Right atrium auricular region (tissue), 2 donors: ENCODE measurements around the gene NBPF4. TPM values are rescaled to one million over a fixed set of nuclear protein-coding genes. Genes with fewer than 3 reads are reported as not detected.
"Not testable (repeated sequence)": the region's sequence is repeated elsewhere in the genome, so short reads cannot be mapped to it uniquely, and the experiment has no call there.

ENCODE experiments used
- DNase-seq: peaks from one replicate; pipeline ENCODE4 v3.0.0-alpha.2; 2019; ENCODE audit warnings: low spot score
- H3K27ac ChIP-seq, 2 donors: fragments of 200-600 bp; sonication (generic); 1 replicate in 1 of 2; 2 replicates in 1 of 2; pipeline ENCODE4 v1.5.1; 2016 to 2019
- H3K27me3 ChIP-seq, 2 donors: fragments of 200-600 bp; sonication (generic); one replicate each; pipeline versions ENCODE4 v1.5.1 to v1.6.0; 2017 to 2019
- H3K36me3 ChIP-seq: fragments of 200-600 bp; sonication (generic); one replicate; pipeline ENCODE4 v1.5.1; 2016
- H3K4me1 ChIP-seq, 2 donors: fragments of 200-600 bp; sonication (generic); one replicate each; pipeline versions ENCODE4 v1.5.1 to v1.6.0; 2017 to 2019
- H3K4me3 ChIP-seq, 2 donors: fragments of 200-600 bp; sonication (generic); 1 replicate in 1 of 2; 2 replicates in 1 of 2; pipeline ENCODE4 v1.5.1; 2017 to 2019; ENCODE audit warnings: mild to moderate bottlenecking in 1 of 2, moderate library complexity in 1 of 2
- H3K9me3 ChIP-seq, 2 donors: fragments of 200-600 bp; sonication (generic); one replicate each; pipeline ENCODE4 v1.5.1; 2019
- CTCF ChIP-seq, 2 donors: fragments of 200-600 bp; sonication (generic); IDR thresholded peaks; one replicate each; pipeline ENCODE4 v1.5.1; 2019; ENCODE audit warnings: antibody characterized with exemption in 2 of 2
- total RNA-seq, 2 donors: library from RNA; depleted of rRNA; stranded (reverse); fragments of >200 nt; gene quantifications; one replicate each; pipeline ENCODE4 v1.1.0, GENCODE V29; 2016

The NBPF4 gene
- total RNA-seq, 2 donors from 2014 or later, result not detected

GRCh38 chr1:108223226-108223625 lies 20.6 kb downstream of the NBPF4 start:
- not testable (repeated sequence) for H3K36me3 ChIP-seq, H3K4me3 ChIP-seq, H3K4me1 ChIP-seq, DNase-seq, H3K9me3 ChIP-seq, H3K27ac ChIP-seq, H3K27me3 ChIP-seq

GRCh38 chr1:108217515-108218174 lies 26.2 kb downstream of the NBPF4 start:
- H3K27ac ChIP-seq, H3K27me3 ChIP-seq, DNase-seq, H3K36me3 ChIP-seq, H3K4me1 ChIP-seq, H3K4me3 ChIP-seq, H3K9me3 ChIP-seq: not testable (repeated sequence)

- not testable (repeated sequence) for DNase-seq, H3K9me3 ChIP-seq, H3K27me3 ChIP-seq, H3K36me3 ChIP-seq, H3K4me3 ChIP-seq, H3K27ac ChIP-seq, H3K4me1 ChIP-seq
These were observed 26.9 kb downstream of the NBPF4 start for GRCh38 chr1:108217007-108217406.

- H3K4me3 ChIP-seq, H3K27ac ChIP-seq, H3K4me1 ChIP-seq, H3K27me3 ChIP-seq, DNase-seq, H3K9me3 ChIP-seq, H3K36me3 ChIP-seq: not testable (repeated sequence)
These were observed 27.6 kb downstream of the NBPF4 start for GRCh38 chr1:108216028-108216890.

- H3K27ac ChIP-seq, H3K36me3 ChIP-seq, H3K9me3 ChIP-seq, DNase-seq, H3K4me3 ChIP-seq, H3K27me3 ChIP-seq, H3K4me1 ChIP-seq: not testable (repeated sequence)
- peak; percentile 48 to 62 for TF ChIP-seq CTCF (IDR thresholded peaks at IDR 0.05)
These were observed 29.0 kb downstream of the NBPF4 start for GRCh38 chr1:108214641-108215465.

GRCh38 chr1:108211014-108211413 lies 32.9 kb downstream of the NBPF4 start:
- Histone ChIP-seq H3K36me3 (no peaks in the 10 kb centered on the region), H3K27me3 (no peaks in the 10 kb centered on the region), H3K27ac (no peak overlapping the region), H3K4me3 (no peak overlapping the region), H3K4me1 (no peaks in the 10 kb centered on the region), H3K9me3 (no peaks in the 10 kb centered on the region)
- no peak for DNase-seq
- TF ChIP-seq CTCF (IDR thresholded peaks at IDR 0.05), result no peak

- Histone ChIP-seq H3K27ac (no peak overlapping the region), H3K9me3 (no peaks in the 10 kb centered on the region), H3K4me3 (no peak overlapping the region), H3K36me3 (no peaks in the 10 kb centered on the region), H3K27me3 (no peaks in the 10 kb centered on the region), H3K4me1 (no peaks in the 10 kb centered on the region)
- no peak for DNase-seq
- TF ChIP-seq CTCF (IDR thresholded peaks at IDR 0.05), result no peak
These were observed 34.3 kb downstream of the NBPF4 start for GRCh38 chr1:108209456-108210108.
